Left lobe of liver (tissue), 2 donors: ENCODE results near the gene E2F6. TPM values are rescaled to one million over a fixed set of nuclear protein-coding genes. Genes with fewer than 3 reads are reported as not detected.

ENCODE experiments used
- ATAC-seq: fragments of 200-7000 bp; cut with Tn5 transposase; one replicate; pipeline ENCODE4 v1.9.1; 2020; ENCODE audit warnings: mild to moderate bottlenecking, moderate library complexity
- DNase-seq: peaks from one replicate; pipeline ENCODE4 v3.0.0-alpha.2; 2020; ENCODE audit warnings: low spot score
- total RNA-seq: library from RNA; stranded (reverse); gene quantifications from one replicate; pipeline ENCODE4 v1.2.1, GENCODE V29; 2021
- donor health status: DM: no; HTN: no; CAD: no; lungs with moderate emphysema.
- donor health status: DM: no; HTN: yes; CAD: no.

E2F6 gene
- total RNA-seq, 1 donor from 2014 or later, result 5.0 TPM

DNA sequence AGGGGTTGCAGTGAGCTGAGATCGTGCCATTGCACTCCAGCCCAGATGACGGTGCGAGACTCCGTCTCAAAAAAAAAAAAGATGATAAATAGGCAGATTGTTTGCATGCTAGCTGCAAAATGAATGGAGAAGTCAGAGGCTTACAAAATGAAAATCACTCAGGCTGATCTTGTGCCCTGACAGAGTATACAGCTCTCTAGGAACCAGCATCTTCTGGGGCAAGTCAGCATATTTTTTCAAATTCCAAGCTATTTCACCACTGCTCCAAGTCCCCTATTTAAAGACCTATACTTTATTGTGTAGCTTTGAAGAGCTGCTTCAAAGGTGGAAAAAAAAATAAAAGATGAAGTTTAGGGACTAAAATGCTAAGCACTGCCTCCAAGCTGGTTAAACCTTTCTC lies 6.1 kb downstream of the E2F6 start:
- no peak for ATAC-seq
- DNase-seq, result no peak

GRCh38 chr2:11458753-11459152 lies 7.2 kb downstream of the E2F6 start:
- ATAC-seq (no peak), DNase-seq (no peak)

DNA sequence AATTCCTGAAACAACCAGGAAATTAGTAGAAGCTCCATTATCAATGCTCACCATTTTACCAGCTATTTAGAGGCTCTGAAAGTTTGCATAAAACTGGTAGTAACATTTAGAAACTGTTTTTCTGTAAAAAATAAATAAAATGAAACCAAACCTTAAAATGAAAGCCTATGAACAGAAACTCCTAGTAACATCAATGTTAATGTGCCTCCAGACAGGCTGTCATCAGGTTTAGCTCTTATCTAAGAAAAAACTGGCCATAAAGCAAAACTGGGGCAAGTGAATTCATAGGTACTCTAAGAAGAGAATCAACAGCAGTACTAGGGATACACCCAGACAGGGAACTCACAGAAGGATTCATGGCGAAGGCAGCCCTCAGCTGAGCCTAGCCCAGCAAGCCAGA lies 8.0 kb downstream of the E2F6 start:
- ATAC-seq (no peak), DNase-seq (no peak)

GRCh38 chr2:11456251-11456650 lies 9.7 kb downstream of the E2F6 start:
- no peak for DNase-seq
- no peak for ATAC-seq

DNA sequence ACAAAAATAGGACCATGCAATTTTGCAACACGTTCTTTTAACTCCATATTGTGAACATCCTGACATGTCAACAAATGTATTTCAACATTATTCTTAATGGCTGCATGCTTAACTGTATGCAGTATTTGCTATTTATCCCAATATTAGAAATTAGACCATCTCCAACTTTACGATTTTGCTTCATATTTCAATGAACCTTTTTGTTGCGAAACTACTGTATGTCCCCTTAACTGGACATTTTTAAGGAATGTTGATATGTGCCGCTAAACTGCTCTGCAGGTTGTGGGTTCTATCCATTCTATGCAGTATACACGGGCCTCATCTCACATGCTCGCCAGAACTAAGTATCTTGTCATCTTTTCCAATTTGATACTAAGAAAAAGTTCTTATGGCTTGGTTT lies 11.1 kb downstream of the E2F6 start:
- no peak for DNase-seq

GRCh38 chr2:11450791-11451190 lies 15.2 kb downstream of the E2F6 start:
- DNase-seq (no peak), ATAC-seq (no peak)

More for the DNA sequence above, 11.1 kb downstream of the E2F6 start:
- no peak for ATAC-seq

GRCh38 chr2:11446733-11447248 lies 19.2 kb downstream of the E2F6 start:
- peak; percentile 87 for ATAC-seq
- DNase-seq, result peak; percentile 50

DNA sequence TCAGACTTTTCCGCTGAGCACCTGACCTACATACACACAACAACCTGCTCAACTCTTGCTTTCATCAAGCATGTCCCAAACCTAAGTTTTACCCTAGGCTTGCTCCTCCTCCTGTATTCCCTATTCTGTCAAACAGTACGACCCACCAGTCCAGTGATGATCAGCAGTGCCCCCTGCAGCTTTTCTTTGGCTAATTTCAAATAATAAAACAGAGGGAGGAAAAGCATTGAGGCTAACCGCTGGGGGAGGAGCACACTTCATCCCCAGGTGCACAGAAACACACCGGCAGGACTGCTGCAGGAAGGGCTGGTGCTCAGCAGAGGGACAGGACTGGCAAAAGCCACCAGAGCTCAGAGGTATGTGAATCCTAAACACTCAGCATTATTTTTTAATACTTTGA lies 21.2 kb downstream of the E2F6 start:
- ATAC-seq (no peak), DNase-seq (no peak)

DNA sequence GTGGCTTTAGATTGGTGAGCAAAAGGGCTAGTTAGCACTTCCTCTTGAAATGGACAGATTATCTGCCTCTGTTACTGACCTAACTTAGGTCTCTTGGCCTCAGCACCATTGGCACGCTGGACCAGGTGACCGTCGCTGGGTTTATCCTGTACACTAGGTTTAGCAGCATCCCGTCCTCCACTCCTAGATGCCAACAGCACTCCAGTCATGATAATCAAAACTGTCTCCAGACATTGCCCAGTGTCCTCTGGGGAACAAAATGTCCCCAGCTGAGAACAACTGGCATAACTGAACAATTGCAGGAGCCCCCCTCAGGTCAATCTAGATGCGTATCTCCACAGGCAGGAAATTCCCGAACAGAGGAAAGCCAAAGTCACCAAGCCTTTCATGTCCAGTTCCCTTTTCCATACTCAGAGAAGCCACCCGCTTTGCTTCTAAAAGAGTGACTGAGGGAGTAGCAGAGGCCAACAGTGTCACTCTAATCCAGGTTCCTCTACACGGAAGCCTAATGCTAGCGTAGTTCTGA lies 27.3 kb downstream of the E2F6 start:
- DNase-seq (no peak), ATAC-seq (no peak)

DNA sequence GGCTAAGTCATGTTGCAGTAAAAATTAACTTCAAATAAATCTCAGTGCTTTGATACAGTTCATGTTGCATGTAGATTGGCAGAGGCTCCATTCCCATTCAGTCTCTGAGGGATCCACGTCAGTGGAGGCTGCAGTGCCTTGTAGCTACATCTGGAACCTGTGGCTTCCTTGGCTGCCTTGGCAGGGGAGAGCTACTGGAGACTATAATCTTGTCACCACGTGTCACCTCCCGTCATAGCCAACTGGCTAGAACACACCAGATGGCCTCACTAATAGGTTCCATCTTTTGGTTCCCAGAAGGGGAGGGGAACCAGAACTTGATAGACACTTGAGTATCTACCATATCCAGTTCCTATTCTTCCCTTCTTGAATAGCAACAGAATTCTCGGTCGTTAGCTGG lies 28.4 kb downstream of the E2F6 start:
- DNase-seq (no peak), ATAC-seq (no peak)

GRCh38 chr2:11435036-11435435 lies 30.9 kb downstream of the E2F6 start:
- DNase-seq (no peak), ATAC-seq (no peak)

DNA sequence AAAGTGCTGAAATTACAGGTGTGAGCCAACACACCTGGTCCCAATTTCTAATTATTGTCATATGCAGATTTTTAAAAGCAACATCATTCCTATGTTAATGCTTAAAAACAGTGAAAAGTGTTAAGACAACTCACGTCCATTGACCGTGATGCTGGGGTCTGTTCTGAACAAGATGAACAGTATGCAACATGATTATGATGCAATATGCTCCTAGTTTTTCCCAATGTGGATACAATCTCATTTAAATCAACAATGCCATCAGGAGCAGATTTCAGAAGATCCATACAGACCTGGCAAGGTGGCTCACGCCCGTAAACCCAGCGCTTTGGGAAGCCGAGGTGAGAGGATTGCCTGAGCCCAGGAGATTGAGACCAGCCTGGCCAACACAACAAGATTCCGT lies 31.5 kb downstream of the E2F6 start:
- DNase-seq, result no peak
- no peak for ATAC-seq

DNA sequence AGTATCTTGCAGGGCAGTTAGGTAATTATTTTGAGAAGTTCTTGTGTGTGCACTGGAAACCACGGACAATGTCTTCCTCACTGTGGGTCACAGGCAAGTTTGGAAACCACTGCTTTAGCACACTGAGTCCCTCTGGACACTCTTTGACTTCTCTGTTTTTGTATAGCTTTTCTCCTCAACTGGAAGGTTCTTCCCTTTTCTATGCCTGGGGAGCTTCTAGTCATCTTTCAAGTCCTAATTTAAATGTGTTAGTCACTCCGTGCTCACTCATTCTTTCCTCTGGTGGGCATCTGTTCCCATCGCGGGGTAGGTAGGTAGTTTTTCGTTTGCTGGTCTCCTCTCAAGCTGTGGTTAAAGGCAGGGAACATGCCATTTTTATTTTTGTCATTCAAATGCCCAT lies 32.1 kb downstream of the E2F6 start:
- DNase-seq (no peak), ATAC-seq (no peak)

- DNase-seq, result no peak
- ATAC-seq, result no peak
Measured at GRCh38 chr2:11430729-11431128, 35.2 kb downstream of the E2F6 start.

DNA sequence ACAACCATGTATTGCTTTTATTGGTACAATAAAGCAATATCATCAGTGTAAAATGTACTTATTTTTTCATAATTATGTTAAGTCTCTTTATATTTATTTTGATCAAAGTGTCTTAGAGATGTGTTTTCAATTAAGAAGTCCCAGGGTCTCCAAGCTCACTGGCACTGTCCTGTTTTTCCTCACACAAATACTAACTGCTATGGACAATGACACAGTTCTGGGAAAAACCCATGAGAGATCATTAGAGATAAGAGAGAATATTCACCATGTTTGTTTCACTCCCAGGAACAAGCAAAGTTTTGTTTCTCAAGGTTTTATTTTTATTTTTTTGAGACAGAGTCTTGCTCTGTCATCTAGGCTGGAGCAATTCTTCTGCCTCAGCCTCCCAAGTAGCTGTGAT lies 38.7 kb downstream of the E2F6 start:
- no peak for ATAC-seq
- no peak for DNase-seq

GRCh38 chr2:11422901-11423435 lies 43.0 kb downstream of the E2F6 start:
- ATAC-seq (peak; percentile 88), DNase-seq (peak; percentile 55)

DNA sequence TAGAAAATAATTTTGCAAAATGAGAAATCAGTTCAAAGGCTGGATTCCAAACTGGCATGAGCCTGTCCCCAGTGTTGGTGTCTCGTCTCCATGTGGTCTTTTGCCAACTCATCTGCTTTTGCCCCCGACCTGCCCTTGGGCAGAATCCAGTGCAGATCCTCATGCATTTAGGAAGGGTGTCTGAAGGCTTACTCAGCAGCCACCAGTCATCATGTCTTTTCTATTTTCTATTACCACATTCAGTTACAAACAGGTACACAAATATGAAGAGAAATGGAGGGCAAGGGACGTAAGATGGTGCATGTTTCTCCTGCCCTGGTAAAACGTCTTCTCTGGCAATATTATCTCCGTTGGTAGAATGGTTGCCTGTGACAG lies 43.5 kb downstream of the E2F6 start:
- ATAC-seq, result peak; percentile 30
- no peak for DNase-seq

- ATAC-seq (no peak), DNase-seq (no peak)
Measured at GRCh38 chr2:11421863-11422490, 44.0 kb downstream of the E2F6 start.

GRCh38 chr2:11420671-11421070 lies 45.3 kb downstream of the E2F6 start:
- DNase-seq, result no peak
- ATAC-seq, result no peak

- ATAC-seq, result no peak
Measured at GRCh38 chr2:11420190-11420589, 45.8 kb downstream of the E2F6 start.

GRCh38 chr2:11419781-11420180 lies 46.2 kb downstream of the E2F6 start:
- no peak for ATAC-seq
- no peak for DNase-seq

More at GRCh38 chr2:11420190-11420589, 45.8 kb downstream of the E2F6 start:
- no peak for DNase-seq

- DNase-seq, result no peak
- ATAC-seq, result peak; percentile 71
Measured at GRCh38 chr2:11417946-11418585, 47.9 kb downstream of the E2F6 start.
